A549 treated with AZD2906 at 1 μM for 4 hours (cell line): ENCODE results near the gene PROZ. TPM values are rescaled to one million over a fixed set of nuclear protein-coding genes. Genes with fewer than 3 reads are reported as not detected.

Source experiments
- total RNA-seq: library from RNA; stranded (reverse); fragments of 200-300 nt; extraction: Qiagen RNA extraction; gene quantifications from 5 replicates; pipeline ENCODE4 v1.2.3, GENCODE V29; 2022

The PROZ gene, protein sequence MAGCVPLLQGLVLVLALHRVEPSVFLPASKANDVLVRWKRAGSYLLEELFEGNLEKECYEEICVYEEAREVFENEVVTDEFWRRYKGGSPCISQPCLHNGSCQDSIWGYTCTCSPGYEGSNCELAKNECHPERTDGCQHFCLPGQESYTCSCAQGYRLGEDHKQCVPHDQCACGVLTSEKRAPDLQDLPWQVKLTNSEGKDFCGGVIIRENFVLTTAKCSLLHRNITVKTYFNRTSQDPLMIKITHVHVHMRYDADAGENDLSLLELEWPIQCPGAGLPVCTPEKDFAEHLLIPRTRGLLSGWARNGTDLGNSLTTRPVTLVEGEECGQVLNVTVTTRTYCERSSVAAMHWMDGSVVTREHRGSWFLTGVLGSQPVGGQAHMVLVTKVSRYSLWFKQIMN
- not detected in 5 replicates for total RNA-seq

GRCh38 chr13:113157929-113158747 lies at the start of gene PROZ:
Gene PROZ, plus strand, starts transcription at chr13:113158648. Its CDS starts 13 bp downstream, at chr13:113158661.

DNA sequence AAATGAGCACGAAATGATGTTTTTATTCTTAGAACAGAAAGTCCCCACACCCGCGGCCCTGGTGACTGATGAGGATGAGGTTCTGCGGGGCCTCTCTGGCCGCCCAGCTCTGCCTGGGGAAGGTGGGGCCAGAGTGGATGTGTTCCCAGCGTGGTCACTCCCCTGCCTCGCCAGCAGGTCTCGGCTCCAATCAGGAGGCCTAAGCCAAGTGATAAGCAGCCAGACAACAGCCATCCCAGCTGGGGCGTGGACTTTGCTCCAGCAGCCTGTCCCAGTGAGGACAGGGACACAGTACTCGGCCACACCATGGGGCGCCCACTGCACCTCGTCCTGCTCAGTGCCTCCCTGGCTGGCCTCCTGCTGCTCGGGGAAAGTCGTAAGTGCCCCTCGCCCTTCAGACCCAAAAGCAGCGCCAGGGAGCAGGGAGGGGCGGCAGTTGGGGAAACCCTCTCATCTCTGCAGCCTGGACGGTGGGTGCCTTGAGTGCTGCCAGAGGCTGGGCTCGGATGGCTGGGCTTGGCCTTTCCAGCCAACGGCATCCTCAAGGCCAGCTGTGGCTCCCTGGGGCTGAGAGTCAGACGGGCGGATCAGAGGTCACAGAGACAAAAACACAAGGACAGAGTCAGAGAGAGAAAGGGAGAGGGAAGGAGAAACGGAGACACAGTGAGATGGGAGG lies 35.8 kb upstream of the PROZ start, which contains the start of gene F10:
Gene F10, plus strand, starts transcription at position 250 of the 676 bp plus-strand sequence. Its CDS starts 57 bp downstream, at position 307.

GRCh38 chr13:113208421-113209335 lies 50.2 kb downstream of the PROZ start, which contains the start of gene PCID2:
Gene PCID2, minus strand, starts transcription at chr13:113208669. Its CDS starts 35 bp downstream, at chr13:113208634.

DNA sequence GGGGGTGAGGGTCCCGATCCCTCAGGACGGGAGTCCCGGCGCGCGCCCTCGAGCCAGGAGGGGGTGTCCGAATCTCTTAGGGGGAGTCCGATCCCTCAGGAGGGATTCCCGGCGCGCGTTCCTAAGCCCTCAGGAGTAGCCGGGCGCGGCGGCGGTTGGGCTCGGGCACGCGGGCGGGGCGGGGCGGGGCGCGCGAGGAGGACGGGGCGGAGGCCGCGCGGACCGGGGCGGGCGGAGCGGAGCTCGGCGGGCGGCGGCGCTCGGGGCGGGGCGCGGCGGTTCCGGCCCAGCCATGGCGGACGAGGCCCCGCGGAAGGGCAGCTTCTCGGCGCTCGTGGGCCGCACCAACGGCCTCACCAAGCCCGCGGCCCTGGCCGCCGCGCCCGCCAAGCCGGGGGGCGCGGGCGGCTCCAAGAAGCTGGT lies 50.9 kb downstream of the PROZ start, which contains the start of gene CUL4A:
Gene CUL4A, plus strand, starts transcription at position 278 of the 423 bp plus-strand sequence. Its CDS starts 15 bp downstream, at position 293.

Other genes with a start within 250 kb of the PROZ start
- gene MCF2L, start 189.4 kb upstream of the PROZ start, total RNA-seq, result 0.27 to 0.63 TPM (median 0.41 TPM) in 5 replicates
- gene F7, start 52.9 kb upstream of the PROZ start, total RNA-seq, result 0.06 to 0.15 TPM (median 0.10 TPM) in 5 replicates
- 0.11 to 0.13 TPM in 2 of 5 replicates, not detected in the others for gene F10, start 35.8 kb upstream of the PROZ start, total RNA-seq
- 36.9 to 39.2 TPM (median 38.1 TPM) in 5 replicates for gene PCID2, start 50.0 kb downstream of the PROZ start, total RNA-seq
- 48.8 to 57.5 TPM (median 52.3 TPM) in 5 replicates for gene CUL4A, start 51.0 kb downstream of the PROZ start, total RNA-seq
- 77.3 to 92.0 TPM (median 91.1 TPM) in 5 replicates for gene LAMP1, start 138.6 kb downstream of the PROZ start, total RNA-seq
- gene GRTP1, start 205.5 kb downstream of the PROZ start, total RNA-seq, result 1.5 to 2.5 TPM (median 1.8 TPM) in 5 replicates